ENCODE measurements around the gene DDX3X. TPM values are rescaled to one million over a fixed set of nuclear protein-coding genes. Genes with fewer than 3 reads are reported as not detected.

DDX3X gene
- total and polyA plus RNA-seq, 2 of the 4 experiments (the other 2 are of a cell fraction), result 64.8 to 229 TPM

DNA sequence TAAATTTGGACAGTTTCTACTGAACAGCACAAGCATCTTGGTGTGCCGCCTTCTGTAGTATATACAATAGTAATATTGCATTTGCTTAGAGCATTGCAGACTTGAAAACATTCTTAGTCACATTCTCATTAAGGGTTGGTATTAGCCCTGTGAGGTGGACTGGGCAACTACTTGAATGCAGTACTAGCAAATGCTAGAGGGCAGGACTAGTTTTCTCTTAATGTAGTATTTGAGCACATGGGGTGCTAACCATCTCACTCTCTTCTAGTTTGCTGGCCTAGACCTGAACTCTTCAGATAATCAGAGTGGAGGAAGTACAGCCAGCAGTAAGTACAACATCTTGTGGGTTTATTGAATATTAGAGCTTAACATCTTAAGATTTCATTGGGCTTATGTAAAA is 3.2 kb downstream of the DDX3X start:
- H3K9me3 ChIP-seq (ENCODE audit: control insufficient read depth, insufficient read depth, low read length), result no peaks in the 10 kb centered on the region
- H3K9ac ChIP-seq (ENCODE audit: low read depth, low read length), result no peak overlapping the region
- no peak overlapping the region for H2BK15ac ChIP-seq (ENCODE audit: low read depth, low read length)
- H3K4me1 ChIP-seq (ENCODE audit: control insufficient read depth, insufficient read depth, low read length), result peaks cover 2% of the 10 kb centered on the region; the same call in 1 of the 2 replicates
- H3K27ac ChIP-seq (ENCODE audit: insufficient read depth, low read length), result no peak overlapping the region
- peaks cover 81% of the 10 kb centered on the region for H4K20me1 ChIP-seq (ENCODE audit: insufficient read depth, low read length)
- peaks cover 9 to 40% of the 10 kb centered on the region in 2 experiments; a peak in 3 of 4 replicates for H3K79me1 ChIP-seq (ENCODE audit: low read depth in 1 of 2, low read length in 2 of 2)
- TF ChIP-seq SMC3 (IDR thresholded peaks at IDR 0.05; ENCODE audit: low read depth, low read length) (no peak), MXI1 (IDR thresholded peaks at IDR 0.05; ENCODE audit: borderline replicate concordance, low read depth, low read length) (no peak), CHD1 (IDR thresholded peaks at IDR 0.05; ENCODE audit: low read depth, low read length) (no peak), RCOR1 (IDR thresholded peaks at IDR 0.05; ENCODE audit: insufficient replicate concordance, low read length) (no peak), MAFK (IDR thresholded peaks at IDR 0.05; ENCODE audit: low read depth, low read length) (no peak), CEBPB (IDR thresholded peaks at IDR 0.05; ENCODE audit: low read depth, low read length) (no peak)
- H2BK5ac ChIP-seq (ENCODE audit: low read depth, low read length, poor library complexity, severe bottlenecking), result no peak overlapping the region
- no peak overlapping the region for H3K23ac ChIP-seq (ENCODE audit: low read depth, low read length)
- no peak overlapping the region for H3K4ac ChIP-seq (ENCODE audit: low read depth, low read length)
- H4K91ac ChIP-seq (ENCODE audit: insufficient read depth, low read depth, low read length), result no peak overlapping the region
- DNase-seq (peak; percentile 7), ATAC-seq (ENCODE audit: low read depth) (no peak)
- intact Hi-C loops (cut with micrococcal nuclease) (loop anchor here (5.0 kb wide), 1 partner anchor 220 kb away; no protein-coding TSS in a partner anchor), in situ Hi-C loops (cut with MboI; ENCODE audit: low sequenced_read_pairs) (no loop called here), dilution Hi-C loops (cut with HindIII; ENCODE audit: low sequenced_read_pairs, unreplicated experiment) (no loop called here)
- H3K9me1 ChIP-seq (ENCODE audit: insufficient read depth, low read length), result 0 out of 2 replicates have a peak, but pooled peaks cover 3% of the 10 kb centered on the region
- peak overlapping the region; percentile 20; the same call in 1 of the 2 replicates for H3K4me3 ChIP-seq (ENCODE audit: insufficient read depth, low read depth, low read length)
- no peak overlapping the region for H2AFZ ChIP-seq (replicated peaks; ENCODE audit: low read length, poor library complexity)
- no peak overlapping the region for H4K8ac ChIP-seq (ENCODE audit: low read depth in 2 of 2, low read length in 2 of 2)
- POLR2A ChIA-PET (ENCODE audit: unreplicated experiment), result no interaction called here
- no peak overlapping the region for H3K56ac ChIP-seq (ENCODE audit: extremely low read depth, insufficient read depth, low read length)
- H2AK5ac ChIP-seq (ENCODE audit: low read depth, low read length), result no peak overlapping the region
- H3K27me3 ChIP-seq (ENCODE audit: control insufficient read depth, insufficient read depth, low read length), result no peaks in the 10 kb centered on the region
- no peak overlapping the region for H2BK20ac ChIP-seq (ENCODE audit: low read depth, low read length)
- H3K18ac ChIP-seq (ENCODE audit: low read depth, low read length), result no peak overlapping the region
- H2BK120ac ChIP-seq (ENCODE audit: low read depth, low read length), result no peak overlapping the region
- WGBS, 2 experiments (ENCODE audit: extremely low coverage in 2 of 2, insufficient read length in 1 of 2), result no CpG with 5 or more reads among the region's 1 CpG
- H4K5ac ChIP-seq (ENCODE audit: low read depth, low read length), result no peak overlapping the region
- BruUV-seq (replicated peaks), result no TSS peak
- H3K4me2 ChIP-seq (ENCODE audit: low read depth, low read length), result peak overlapping the region; percentile 97
- H3K36me3 ChIP-seq (ENCODE audit: control insufficient read depth, insufficient read depth, low read length), result peaks cover 23% of the 10 kb centered on the region
- H2AK9ac ChIP-seq (replicated peaks; ENCODE audit: low read depth, low read length, poor library complexity), result no peak overlapping the region
- H3K14ac ChIP-seq (replicated peaks; ENCODE audit: low read depth, low read length), result no peak overlapping the region
- CTCF ChIA-PET, result interaction anchor here (1.2 kb wide), 1 partner anchor 13 kb away, joined by 3 read pairs; no protein-coding TSS in a partner anchor

Data from IMR-90 (cell line).